GM21367 (cell line): ENCODE measurements around the gene MS4A5.

Experiments used
- ATAC-seq: cut with Tn5 transposase; IDR thresholded peaks from one replicate; pipeline ENCODE4 v1.9.1; 2021; ENCODE audit not compliant: unreplicated experiment

Gene MS4A5

DNA sequence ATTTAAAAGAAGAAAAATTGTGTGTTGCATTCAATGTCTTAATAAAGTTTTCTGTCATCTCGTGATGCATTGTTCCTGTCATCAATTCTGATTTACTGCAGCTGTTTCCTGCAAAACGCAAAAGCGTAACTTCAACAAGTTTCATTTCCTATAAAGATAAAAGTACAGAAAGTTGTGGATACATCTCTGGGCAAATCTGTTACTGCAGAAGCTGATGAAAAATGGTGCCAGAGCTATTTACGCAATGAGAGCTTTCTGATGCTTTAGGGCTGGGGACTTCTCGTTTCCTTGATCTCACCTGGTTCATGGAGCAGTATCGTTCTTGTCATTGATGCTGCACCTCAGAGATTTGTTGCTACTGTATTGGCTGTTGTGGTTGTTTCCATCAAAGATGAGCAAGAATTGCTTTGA, 47.7 kb downstream of the MS4A5 start:
- no peak for ATAC-seq

DNA sequence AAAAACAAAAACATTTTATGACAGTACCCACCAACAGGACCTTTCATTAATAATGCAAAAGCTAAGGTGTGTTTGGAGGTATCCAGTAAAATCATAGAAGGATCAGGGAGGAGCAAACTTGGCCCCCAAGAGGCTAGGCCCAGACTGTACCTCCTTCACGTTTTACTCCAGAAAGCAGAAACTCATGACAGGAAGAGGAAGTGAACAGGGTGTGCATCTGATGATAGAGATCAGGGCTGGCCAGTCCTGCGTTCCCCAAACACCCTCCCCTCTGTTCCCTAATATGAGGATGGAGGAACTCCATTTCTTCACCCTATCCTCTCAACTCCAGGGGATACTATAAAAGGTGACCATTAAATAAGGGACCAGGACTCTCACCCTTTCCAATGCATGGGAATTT, 53.0 kb downstream of the MS4A5 start:
- no peak for ATAC-seq

DNA sequence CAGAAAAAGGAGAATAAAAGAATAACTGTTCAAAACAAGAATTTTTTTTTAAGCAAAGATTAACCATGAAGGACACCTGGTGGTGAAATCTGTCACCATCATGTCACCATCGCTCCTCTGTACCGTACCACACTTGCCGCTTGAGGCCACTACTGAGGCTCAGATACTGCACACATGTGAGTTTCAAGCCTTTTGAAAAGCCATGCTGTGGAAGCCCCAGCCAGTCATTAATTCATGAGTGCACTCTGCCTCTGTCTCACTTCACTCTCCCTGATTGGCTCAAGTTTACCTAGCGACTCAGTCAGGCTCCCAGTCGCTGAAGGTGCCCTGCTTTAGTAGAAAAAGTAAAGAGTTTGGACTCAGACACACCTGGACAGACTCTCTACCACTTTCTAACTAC, 56.6 kb downstream of the MS4A5 start:
- ATAC-seq = peak; percentile 97

DNA sequence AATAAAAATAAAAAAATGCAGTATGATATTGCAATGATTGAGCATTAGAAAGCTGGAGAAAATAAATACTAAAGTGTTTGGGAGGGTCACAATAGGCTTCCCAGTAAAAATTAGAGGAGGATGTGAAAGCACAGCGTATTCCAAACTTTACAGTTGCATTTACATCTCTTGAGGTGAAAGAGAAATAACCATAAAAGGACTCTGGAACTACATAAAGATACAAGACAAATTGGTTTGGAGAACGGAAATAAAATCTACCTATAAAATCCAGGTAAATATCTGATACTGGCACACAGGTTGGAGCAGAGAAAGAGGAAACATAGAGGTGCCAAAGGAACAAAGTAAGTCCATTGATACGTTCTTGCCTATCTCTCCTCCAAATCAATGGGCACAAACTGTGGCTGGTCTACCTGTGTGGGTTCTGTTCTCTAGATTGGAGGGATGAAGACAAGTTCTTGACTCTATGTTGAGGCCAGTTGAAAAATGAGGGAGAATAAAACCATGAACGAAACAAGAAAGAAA, 63.2 kb downstream of the MS4A5 start, which contains the start of gene MS4A12:
TSS of gene MS4A12 (plus strand) at position 291 of the 522 bp plus-strand sequence. CDS start 4,541 bp downstream, outside the sequence.
- ATAC-seq = no peak

DNA sequence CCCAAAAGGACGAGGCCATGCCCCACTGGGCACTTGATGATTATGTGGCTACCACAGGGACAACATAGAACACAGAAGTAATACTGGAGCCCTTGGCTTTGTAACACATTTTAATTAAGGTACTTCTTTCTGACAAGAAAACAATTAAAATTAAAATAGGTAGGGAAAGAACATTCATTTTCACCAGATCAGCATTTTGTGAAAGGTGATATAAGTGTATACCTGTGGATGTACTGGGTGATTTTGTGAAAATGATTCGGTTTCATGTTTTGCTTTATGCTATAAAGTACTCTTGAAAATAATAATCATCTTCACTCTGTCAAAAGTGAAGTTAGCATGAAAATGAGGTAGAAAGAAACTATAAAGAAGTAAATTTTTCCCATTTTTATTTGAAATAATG, 64.1 kb downstream of the MS4A5 start:
- ATAC-seq = no peak
